Activated CD4-positive, alpha-beta T cell treated with anti-CD3 and anti-CD28 coated beads for 4 hours (primary cell): ENCODE data around the gene TNRC6B.
"Not testable (repeated sequence)": the region's sequence is repeated elsewhere in the genome, so short reads cannot be mapped to it uniquely, and the experiment has no call there.

Source experiments
- DNase-seq, 2 donors: peaks; one replicate each; pipeline ENCODE4 v3.0.0-alpha.2; 2020

The TNRC6B gene

DNA sequence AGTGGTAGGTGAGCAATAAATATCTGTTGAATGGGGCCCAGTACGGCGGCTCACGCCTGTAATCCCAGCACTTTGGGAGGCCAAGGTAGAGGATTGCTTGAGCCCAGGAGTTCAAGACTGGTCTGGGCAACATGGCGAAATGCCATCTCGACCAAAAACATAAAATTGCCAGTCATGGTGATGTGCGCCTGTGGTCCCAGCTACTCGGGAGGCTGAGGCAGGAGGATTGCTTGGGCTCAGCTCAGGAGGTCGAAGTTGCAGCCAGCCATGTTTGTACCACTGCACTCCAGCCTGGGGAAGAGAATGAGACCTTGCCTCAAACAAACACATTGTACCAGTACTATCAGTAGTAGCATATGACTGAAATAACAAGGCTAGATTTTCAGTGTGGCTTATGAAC, 196.8 kb downstream of the TNRC6B start:
- DNase-seq, result no peak

- no peak for DNase-seq
Observed at GRCh38 chr22:40376149-40376548, 198.4 kb downstream of the TNRC6B start.

GRCh38 chr22:40377931-40378330, 200.2 kb downstream of the TNRC6B start:
- no peak for DNase-seq

DNA sequence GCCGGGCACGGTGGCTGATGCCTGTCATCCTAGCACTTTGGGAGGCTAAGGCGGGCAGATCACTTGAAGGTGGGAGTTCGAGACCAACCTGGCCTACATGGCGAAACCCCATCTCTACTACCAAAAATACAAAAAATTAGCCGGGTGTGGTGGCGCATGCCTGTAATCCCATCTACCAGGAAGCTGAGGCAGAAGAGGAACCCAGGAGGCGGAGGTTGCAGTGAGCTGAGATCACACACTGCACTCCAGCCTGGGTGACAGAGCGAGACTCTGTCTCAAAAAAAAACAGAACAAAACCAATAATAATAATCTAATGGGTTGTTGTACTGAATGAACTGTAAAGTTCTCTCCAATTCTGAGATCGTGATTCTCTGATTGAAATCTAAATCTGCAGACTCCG, 200.7 kb downstream of the TNRC6B start:
- DNase-seq, result not testable (repeated sequence)

DNA sequence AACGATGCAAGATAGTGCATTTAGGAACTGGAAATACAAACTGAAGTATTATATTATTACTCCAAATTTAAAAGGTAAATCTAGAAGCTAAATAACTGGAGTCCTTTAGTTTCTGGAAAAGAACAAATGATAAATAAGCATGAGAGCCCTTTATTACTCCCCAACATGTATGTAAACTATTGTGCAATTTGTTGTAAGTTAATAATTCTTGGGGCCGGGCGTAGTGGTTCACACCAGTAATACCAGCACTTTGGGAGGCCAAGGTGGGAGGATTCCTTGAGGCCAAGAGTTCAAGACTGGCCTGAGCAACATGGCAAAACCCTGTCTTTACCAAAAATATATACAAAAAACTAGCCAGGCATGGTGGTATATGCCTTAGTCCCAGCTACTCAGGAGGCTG, 203.7 kb downstream of the TNRC6B start:
- no peak for DNase-seq

- DNase-seq, result no peak
Observed at GRCh38 chr22:40383905-40384304, 206.2 kb downstream of the TNRC6B start.

DNA sequence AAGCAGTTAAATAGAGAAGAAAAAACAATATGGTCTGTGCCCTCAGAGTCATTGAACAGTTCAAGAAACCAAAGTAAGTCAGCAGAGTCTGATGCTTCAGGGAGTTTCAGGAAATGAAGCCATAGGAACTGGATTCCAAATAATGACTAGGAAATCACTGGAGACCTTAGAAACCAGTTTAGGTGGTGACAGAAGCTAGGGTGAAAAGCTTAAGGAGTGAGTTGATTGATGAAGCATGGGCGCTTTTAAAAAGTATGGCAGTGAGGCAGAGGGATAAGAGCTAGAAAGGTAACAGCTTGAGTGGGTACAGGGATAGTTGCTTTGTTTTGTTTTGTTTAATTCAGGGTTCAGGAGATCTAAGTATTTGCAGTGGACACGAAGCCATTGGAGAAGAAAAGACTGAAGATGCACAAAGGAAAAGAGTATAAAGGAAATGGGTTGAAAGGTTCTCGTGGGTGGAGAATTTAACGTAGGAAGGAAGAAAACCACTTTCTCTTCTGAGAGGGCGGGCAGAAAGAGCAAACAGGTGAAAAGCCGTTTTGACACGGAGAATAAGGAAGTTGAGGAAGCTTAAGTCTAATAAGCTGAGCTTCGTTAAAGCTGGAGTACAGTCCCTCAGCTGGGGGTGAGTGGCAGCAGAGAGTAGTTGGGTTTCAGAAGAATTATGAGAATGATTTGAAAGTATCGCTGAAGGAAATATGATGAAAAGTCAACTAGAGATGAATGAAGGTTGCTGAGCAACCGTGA, 207.5 kb downstream of the TNRC6B start:
- peak; percentile 30 to 35 for DNase-seq
